Endodermal cell (in vitro differentiated cells): ENCODE results near the gene CD27. TPM values are rescaled to one million over a fixed set of nuclear protein-coding genes. Genes with fewer than 3 reads are reported as not detected.

Source experiments
- DNase-seq: peaks from one replicate; pipeline ENCODE4 v3.0.0-alpha.2; 2017
- H3K27ac ChIP-seq: 2 replicates; pipeline ENCODE4 v1.5.1; 2013; ENCODE audit warnings: mild to moderate bottlenecking, low read depth, low read length, moderate library complexity
- H3K27me3 ChIP-seq: 2 replicates; pipeline ENCODE4 v1.6.1; 2013; ENCODE audit warnings: mild to moderate bottlenecking, low read length, moderate library complexity; ENCODE audit not compliant: insufficient read depth, control insufficient read depth, poor library complexity, severe bottlenecking
- H3K36me3 ChIP-seq: 2 replicates; pipeline ENCODE4 v1.7.0; 2013; ENCODE audit warnings: mild to moderate bottlenecking, low read length, moderate library complexity; ENCODE audit not compliant: control insufficient read depth, insufficient read depth
- H3K4me1 ChIP-seq: one replicate; pipeline ENCODE4 v1.7.0; 2013; ENCODE audit warnings: low read length; ENCODE audit not compliant: control insufficient read depth, insufficient read depth
- H3K4me3 ChIP-seq: 2 replicates; pipeline ENCODE4 v1.5.1; 2013; ENCODE audit warnings: mild to moderate bottlenecking, low read length, moderate library complexity
- H3K9ac ChIP-seq: 2 replicates; pipeline ENCODE4 v1.6.1; 2013; ENCODE audit warnings: mild to moderate bottlenecking, low read length, moderate library complexity; ENCODE audit not compliant: poor library complexity, severe bottlenecking; ENCODE audit errors: extremely low read depth
- H3K9me3 ChIP-seq: 2 replicates; pipeline ENCODE4 v1.6.1; 2013; ENCODE audit warnings: mild to moderate bottlenecking, low read length, moderate library complexity; ENCODE audit not compliant: control insufficient read depth
- H3K27ac Mint-ChIP-seq: 2 replicates; pipeline ENCODE4 v1.8.0; 2020; ENCODE audit warnings: mixed read lengths
- H3K27me3 Mint-ChIP-seq: 2 replicates; pipeline ENCODE4 v1.8.0; 2021; ENCODE audit warnings: mild to moderate bottlenecking, mixed read lengths; ENCODE audit not compliant: insufficient read depth
- H3K36me3 Mint-ChIP-seq: 2 replicates; pipeline ENCODE4 v1.8.0; 2020; ENCODE audit warnings: low read depth, mixed read lengths
- H3K4me1 Mint-ChIP-seq: 2 replicates; pipeline ENCODE4 v1.8.0; 2020; ENCODE audit warnings: mixed read lengths
- H3K4me3 Mint-ChIP-seq: 2 replicates; pipeline ENCODE4 v1.8.0; 2020; ENCODE audit warnings: mild to moderate bottlenecking, moderate library complexity, mixed read lengths
- H3K9me3 Mint-ChIP-seq: 2 replicates; pipeline ENCODE4 v1.8.0; 2020; ENCODE audit warnings: mild to moderate bottlenecking, mixed read lengths
- WGBS, 2 experiments: methylation state at CpG; one replicate each; pipeline versions ENCODE4 v1.1.5 to v1.1.7; 2013; ENCODE audit warnings: missing lambda C conversion rate in 2 of 2, mixed read lengths in 1 of 2; ENCODE audit not compliant: insufficient coverage in 1 of 2, insufficient read length in 1 of 2; 5-methylcytosine and 5-hydroxymethylcytosine counted together
- total RNA-seq, 2 donors: library from RNA; stranded (reverse); fragmentation: NEBNext Ultra II Directional in 1 of 2; extraction: Animal tissue kit (Norgen Biotek cat#: 25700) in 1 of 2; gene quantifications; 2 replicates in 1 of 2; 3 replicates in 1 of 2; pipeline ENCODE4 v1.2.1, GENCODE V29; 2021
- TF ChIP-seq, protein P1 (sequence below): fragments of 200-600 bp; sonication (generic); conservative IDR thresholded peaks from 2 replicates; pipeline ENCODE4 v1.5.0; 2021; ENCODE audit warnings: antibody characterized with exemption, mild to moderate bottlenecking

CD27 gene
- total RNA-seq, 2 donors from 2014 or later, result 0.44 TPM; not detected in 1

DNA sequence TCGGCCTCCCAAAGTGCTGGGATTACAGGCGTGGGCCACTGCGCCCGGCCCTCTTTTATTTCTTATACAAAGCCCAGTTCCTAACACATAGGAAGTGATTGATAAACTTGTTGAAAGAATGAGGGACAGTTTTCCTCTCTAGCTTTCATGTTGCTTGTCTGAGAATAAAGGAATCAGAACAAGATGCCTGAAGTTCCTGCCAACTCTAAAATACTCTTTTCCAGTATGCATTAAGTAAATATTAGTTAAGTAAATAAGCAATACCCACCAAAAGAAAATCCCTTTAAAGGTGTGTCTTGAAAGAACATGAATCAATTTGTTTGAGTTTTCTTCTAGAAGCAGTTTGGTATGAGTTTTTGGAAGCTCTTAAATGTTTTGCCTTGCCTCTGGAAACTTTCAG is 24.4 kb upstream of the CD27 start:
- 100% methylated on average over 3 of the region's 4 CpGs; no CpG with 5 or more reads in 1 of the 2 experiments for WGBS, 2 experiments
- Histone ChIP-seq H3K27me3 (no peaks in the 10 kb centered on the region), H3K36me3 (no peaks in the 10 kb centered on the region), H3K4me1 (no peaks in the 10 kb centered on the region), H3K9me3 (no peaks in the 10 kb centered on the region), H3K27ac (no peak overlapping the region), H3K4me3 (no peak overlapping the region), H3K9ac (no peak overlapping the region)
- H3K4me1 Mint-ChIP-seq, result no peaks in the 10 kb centered on the region
- no peak for DNase-seq
- no peaks in the 10 kb centered on the region for H3K9me3 Mint-ChIP-seq
- H3K4me3 Mint-ChIP-seq, result no peak overlapping the region
- no peaks in the 10 kb centered on the region for H3K36me3 Mint-ChIP-seq
- TF ChIP-seq, protein P1, sequence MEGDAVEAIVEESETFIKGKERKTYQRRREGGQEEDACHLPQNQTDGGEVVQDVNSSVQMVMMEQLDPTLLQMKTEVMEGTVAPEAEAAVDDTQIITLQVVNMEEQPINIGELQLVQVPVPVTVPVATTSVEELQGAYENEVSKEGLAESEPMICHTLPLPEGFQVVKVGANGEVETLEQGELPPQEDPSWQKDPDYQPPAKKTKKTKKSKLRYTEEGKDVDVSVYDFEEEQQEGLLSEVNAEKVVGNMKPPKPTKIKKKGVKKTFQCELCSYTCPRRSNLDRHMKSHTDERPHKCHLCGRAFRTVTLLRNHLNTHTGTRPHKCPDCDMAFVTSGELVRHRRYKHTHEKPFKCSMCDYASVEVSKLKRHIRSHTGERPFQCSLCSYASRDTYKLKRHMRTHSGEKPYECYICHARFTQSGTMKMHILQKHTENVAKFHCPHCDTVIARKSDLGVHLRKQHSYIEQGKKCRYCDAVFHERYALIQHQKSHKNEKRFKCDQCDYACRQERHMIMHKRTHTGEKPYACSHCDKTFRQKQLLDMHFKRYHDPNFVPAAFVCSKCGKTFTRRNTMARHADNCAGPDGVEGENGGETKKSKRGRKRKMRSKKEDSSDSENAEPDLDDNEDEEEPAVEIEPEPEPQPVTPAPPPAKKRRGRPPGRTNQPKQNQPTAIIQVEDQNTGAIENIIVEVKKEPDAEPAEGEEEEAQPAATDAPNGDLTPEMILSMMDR, result no peak
- H3K27ac Mint-ChIP-seq, result no peak overlapping the region
- H3K27me3 Mint-ChIP-seq, result peaks cover 3% of the 10 kb centered on the region

DNA sequence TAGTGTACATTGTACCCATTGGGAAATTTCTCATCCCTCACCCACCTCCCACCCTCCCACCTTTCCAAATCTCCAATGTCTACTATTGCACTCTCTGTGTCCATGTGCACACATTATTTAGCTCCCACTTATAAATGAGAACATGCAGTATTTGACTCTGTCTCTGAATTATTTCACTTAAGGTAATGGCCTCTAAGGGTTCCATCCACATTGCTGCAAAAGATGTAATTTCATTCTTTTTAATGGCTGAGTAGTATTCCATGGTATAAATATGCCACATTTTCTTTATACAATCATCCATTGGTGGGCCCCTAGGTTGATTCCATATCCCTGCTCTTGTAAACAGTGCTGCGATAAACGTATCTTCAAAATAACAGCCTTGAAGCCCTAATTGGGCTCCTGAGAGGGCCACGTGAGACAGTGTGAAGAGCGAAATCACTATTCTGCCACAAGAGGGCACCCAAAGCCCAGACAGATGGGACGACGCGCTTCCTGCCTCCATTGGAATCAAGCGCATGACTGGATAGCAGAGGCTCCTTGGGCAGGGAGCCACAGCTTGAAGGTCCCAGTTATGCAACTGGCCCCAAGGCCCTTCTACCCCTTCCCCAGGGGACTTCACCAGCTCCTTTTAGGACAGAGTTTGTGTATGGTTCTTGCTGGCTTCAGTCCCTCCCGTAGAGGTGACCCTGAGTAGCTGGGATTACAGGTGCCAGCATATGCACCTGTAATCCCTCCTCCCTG is 21.3 kb upstream of the CD27 start:
- no peak overlapping the region for H3K27ac Mint-ChIP-seq
- TF ChIP-seq, protein P1, result peak; percentile 100
- no peak overlapping the region for H3K27ac ChIP-seq
- H3K4me3 Mint-ChIP-seq, result no peak overlapping the region
- no peaks in the 10 kb centered on the region for H3K27me3 Mint-ChIP-seq
- no peaks in the 10 kb centered on the region for H3K36me3 ChIP-seq
- H3K9me3 ChIP-seq, result no peaks in the 10 kb centered on the region
- no peaks in the 10 kb centered on the region for H3K4me1 ChIP-seq
- peak; percentile 95 for DNase-seq
- H3K9ac ChIP-seq, result no peak overlapping the region
- no peak overlapping the region for H3K4me3 ChIP-seq
- 18 to 28% methylated on average over 9 of the region's 9 CpGs for WGBS, 2 experiments
- no peaks in the 10 kb centered on the region for H3K36me3 Mint-ChIP-seq
- no peaks in the 10 kb centered on the region for H3K27me3 ChIP-seq
- H3K9me3 Mint-ChIP-seq, result no peaks in the 10 kb centered on the region
- no peaks in the 10 kb centered on the region for H3K4me1 Mint-ChIP-seq

DNA sequence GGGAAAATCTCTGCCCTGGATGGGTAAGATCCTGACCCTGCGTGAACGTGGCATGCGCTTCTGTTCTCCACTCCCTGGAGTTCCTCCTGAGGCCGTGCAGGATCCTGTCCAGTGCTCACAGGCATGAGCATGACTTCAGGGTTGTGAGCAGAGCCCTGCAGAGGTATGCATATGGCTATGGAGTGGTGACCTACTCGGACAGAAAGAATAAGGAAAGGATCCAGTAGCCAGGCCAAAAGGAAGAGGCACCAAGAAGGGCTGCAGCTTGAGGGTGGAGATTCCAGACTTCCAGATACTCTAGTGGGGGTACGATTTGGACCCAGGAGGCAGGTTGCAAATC is 20.8 kb upstream of the CD27 start:
- Histone ChIP-seq H3K27ac (no peak overlapping the region), H3K4me3 (no peak overlapping the region), H3K27me3 (no peaks in the 10 kb centered on the region), H3K4me1 (no peaks in the 10 kb centered on the region), H3K9ac (no peak overlapping the region), H3K36me3 (no peaks in the 10 kb centered on the region), H3K9me3 (no peaks in the 10 kb centered on the region)
- Mint-ChIP-seq H3K9me3 (no peaks in the 10 kb centered on the region), H3K36me3 (no peaks in the 10 kb centered on the region), H3K4me3 (no peak overlapping the region), H3K27ac (no peak overlapping the region), H3K4me1 (no peaks in the 10 kb centered on the region), H3K27me3 (no peaks in the 10 kb centered on the region)
- TF ChIP-seq, protein P1, result no peak
- DNase-seq, result no peak
- 86 to 95% methylated on average over 3 to 6 of the region's 6 CpGs for WGBS, 2 experiments
